ENCODE results near the gene TRPM5. TPM values are rescaled to one million over a fixed set of nuclear protein-coding genes. Genes with fewer than 3 reads are reported as not detected.

Gene TRPM5
- total RNA-seq, 4 donors from 2014 or later, result 0.29 TPM; not detected in 3

- Histone ChIP-seq H3K27ac (no peak overlapping the region), H3K36me3 (peaks cover 25% of the 10 kb centered on the region), H3K4me3 (no peak overlapping the region), H3K27me3 (peaks cover 6% of the 10 kb centered on the region), H3K4me1 (peaks cover 12% of the 10 kb centered on the region), H3K9me3 (no peaks in the 10 kb centered on the region)
- no peak for DNase-seq (ENCODE audit: low spot score in 2 of 2)
- WGBS, result 90% methylated on average over 11 of the region's 14 CpGs
- TF ChIP-seq, protein P1, sequence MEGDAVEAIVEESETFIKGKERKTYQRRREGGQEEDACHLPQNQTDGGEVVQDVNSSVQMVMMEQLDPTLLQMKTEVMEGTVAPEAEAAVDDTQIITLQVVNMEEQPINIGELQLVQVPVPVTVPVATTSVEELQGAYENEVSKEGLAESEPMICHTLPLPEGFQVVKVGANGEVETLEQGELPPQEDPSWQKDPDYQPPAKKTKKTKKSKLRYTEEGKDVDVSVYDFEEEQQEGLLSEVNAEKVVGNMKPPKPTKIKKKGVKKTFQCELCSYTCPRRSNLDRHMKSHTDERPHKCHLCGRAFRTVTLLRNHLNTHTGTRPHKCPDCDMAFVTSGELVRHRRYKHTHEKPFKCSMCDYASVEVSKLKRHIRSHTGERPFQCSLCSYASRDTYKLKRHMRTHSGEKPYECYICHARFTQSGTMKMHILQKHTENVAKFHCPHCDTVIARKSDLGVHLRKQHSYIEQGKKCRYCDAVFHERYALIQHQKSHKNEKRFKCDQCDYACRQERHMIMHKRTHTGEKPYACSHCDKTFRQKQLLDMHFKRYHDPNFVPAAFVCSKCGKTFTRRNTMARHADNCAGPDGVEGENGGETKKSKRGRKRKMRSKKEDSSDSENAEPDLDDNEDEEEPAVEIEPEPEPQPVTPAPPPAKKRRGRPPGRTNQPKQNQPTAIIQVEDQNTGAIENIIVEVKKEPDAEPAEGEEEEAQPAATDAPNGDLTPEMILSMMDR (IDR thresholded peaks at IDR 0.05), result no peak
- no peak for TF ChIP-seq EP300 (IDR thresholded peaks at IDR 0.05)
- no peak for TF ChIP-seq POLR2A (IDR thresholded peaks at IDR 0.05)
- TF ChIP-seq POLR2AphosphoS5 (IDR thresholded peaks at IDR 0.05), result no peak
Observed at GRCh38 chr11:2406451-2406850, 37.9 kb downstream of the TRPM5 start.

GRCh38 chr11:2404735-2405196, 39.5 kb downstream of the TRPM5 start:
- Histone ChIP-seq H3K4me3 (no peak overlapping the region), H3K27ac (no peak overlapping the region), H3K27me3 (peaks cover 4% of the 10 kb centered on the region), H3K4me1 (peaks cover 18% of the 10 kb centered on the region), H3K9me3 (no peaks in the 10 kb centered on the region), H3K36me3 (peaks cover 25% of the 10 kb centered on the region)
- TF ChIP-seq POLR2A (IDR thresholded peaks at IDR 0.05) (no peak), POLR2AphosphoS5 (IDR thresholded peaks at IDR 0.05) (no peak), EP300 (IDR thresholded peaks at IDR 0.05) (no peak)
- TF ChIP-seq, protein P1 (IDR thresholded peaks at IDR 0.05), result no peak
- WGBS, result 65% methylated on average over 5 of the region's 12 CpGs
- DNase-seq (ENCODE audit: low spot score in 2 of 2), result no peak

- TF ChIP-seq POLR2A (IDR thresholded peaks at IDR 0.05), result no peak
- WGBS, result 87% methylated on average over 9 of the region's 31 CpGs
- peaks cover 32% of the 10 kb centered on the region for H3K4me1 ChIP-seq
- H3K9me3 ChIP-seq, result no peaks in the 10 kb centered on the region
- H3K4me3 ChIP-seq, result no peak overlapping the region
- peaks cover 27% of the 10 kb centered on the region for H3K36me3 ChIP-seq
- no peak for DNase-seq (ENCODE audit: low spot score in 2 of 2)
- no peaks in the 10 kb centered on the region for H3K27me3 ChIP-seq
- H3K27ac ChIP-seq, result no peak overlapping the region
Observed at GRCh38 chr11:2402890-2403645, 41.2 kb downstream of the TRPM5 start.

DNA sequence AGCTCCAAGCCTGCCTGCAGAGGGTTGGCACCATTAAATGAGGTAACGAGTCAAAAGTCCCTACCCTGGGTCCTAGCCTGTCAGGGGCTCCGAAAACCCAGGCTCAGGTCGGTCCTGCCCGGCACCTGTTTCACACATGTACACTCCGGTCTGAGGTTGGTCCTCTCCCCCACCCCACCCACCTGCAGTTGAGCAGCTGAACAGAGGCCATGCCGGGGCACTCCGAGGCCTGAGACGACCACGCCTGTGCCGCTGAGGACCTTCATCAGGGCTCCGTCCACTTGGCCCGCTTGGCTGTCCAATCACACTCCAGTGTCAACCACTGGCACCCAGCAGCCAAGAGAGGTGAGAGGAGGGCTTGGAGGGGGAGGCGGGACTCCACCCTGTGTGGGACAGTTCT, 42.2 kb downstream of the TRPM5 start:
- TF ChIP-seq POLR2AphosphoS5 (IDR thresholded peaks at IDR 0.05) (no peak), EP300 (IDR thresholded peaks at IDR 0.05) (no peak), POLR2A (IDR thresholded peaks at IDR 0.05) (no peak)
- TF ChIP-seq, protein P1 (IDR thresholded peaks at IDR 0.05), result no peak
- no peak for DNase-seq (ENCODE audit: low spot score in 2 of 2)
- Histone ChIP-seq H3K27ac (no peak overlapping the region), H3K4me3 (peak overlapping the region; percentile 91), H3K9me3 (no peaks in the 10 kb centered on the region), H3K36me3 (peaks cover 34% of the 10 kb centered on the region), H3K27me3 (no peaks in the 10 kb centered on the region), H3K4me1 (peaks cover 31% of the 10 kb centered on the region)
- WGBS, result 74% methylated on average over 4 of the region's 13 CpGs

GRCh38 chr11:2401436-2401984, 42.8 kb downstream of the TRPM5 start:
- peaks cover 30% of the 10 kb centered on the region for H3K4me1 ChIP-seq
- no peak for DNase-seq (ENCODE audit: low spot score in 2 of 2)
- peak overlapping the region; percentile 91 for H3K4me3 ChIP-seq
- 19% methylated on average over 9 of the region's 12 CpGs for WGBS
- H3K27me3 ChIP-seq, result no peaks in the 10 kb centered on the region
- H3K9me3 ChIP-seq, result no peaks in the 10 kb centered on the region
- TF ChIP-seq POLR2A (IDR thresholded peaks at IDR 0.05) (no peak), EP300 (IDR thresholded peaks at IDR 0.05) (no peak), POLR2AphosphoS5 (IDR thresholded peaks at IDR 0.05) (no peak)
- TF ChIP-seq, protein P1 (IDR thresholded peaks at IDR 0.05), result no peak
- H3K27ac ChIP-seq, result no peak overlapping the region
- H3K36me3 ChIP-seq, result peaks cover 40% of the 10 kb centered on the region
